Osteocyte (in vitro differentiated cells): ENCODE results near the gene SLC12A3. TPM values are rescaled to one million over a fixed set of nuclear protein-coding genes. Genes with fewer than 3 reads are reported as not detected.

Experiments
- DNase-seq: peaks from one replicate; pipeline ENCODE4 v3.0.0; 2021; ENCODE audit warnings: mixed read lengths; ENCODE audit not compliant: unreplicated experiment; ENCODE audit errors: extremely low spot score
- H3K27ac Mint-ChIP-seq: one replicate; pipeline ENCODE4 v1.8.0; 2021; ENCODE audit warnings: mild to moderate bottlenecking, mixed read lengths; ENCODE audit not compliant: unreplicated experiment
- H3K27me3 Mint-ChIP-seq: one replicate; pipeline ENCODE4 v1.8.0; 2021; ENCODE audit warnings: mixed read lengths; ENCODE audit not compliant: unreplicated experiment
- H3K36me3 Mint-ChIP-seq: one replicate; pipeline ENCODE4 v1.8.0; 2021; ENCODE audit warnings: mixed read lengths; ENCODE audit not compliant: unreplicated experiment
- H3K4me1 Mint-ChIP-seq: one replicate; pipeline ENCODE4 v1.8.0; 2021; ENCODE audit warnings: mixed read lengths; ENCODE audit not compliant: unreplicated experiment
- H3K4me3 Mint-ChIP-seq: one replicate; pipeline ENCODE4 v1.8.0; 2021; ENCODE audit warnings: mild to moderate bottlenecking, moderate library complexity, mixed read lengths; ENCODE audit not compliant: unreplicated experiment
- H3K9me3 Mint-ChIP-seq: one replicate; pipeline ENCODE4 v1.8.0; 2021; ENCODE audit warnings: mixed read lengths; ENCODE audit not compliant: unreplicated experiment
- CTCF ChIP-seq: fragments of 200-600 bp; sonication (generic); IDR thresholded peaks from 2 replicates; pipeline ENCODE4 v1.5.0; 2021; ENCODE audit warnings: antibody characterized with exemption, mild to moderate bottlenecking, moderate library complexity
- total RNA-seq: library from RNA; stranded (reverse); gene quantifications from 2 replicates; pipeline ENCODE4 v1.2.1, GENCODE V29; 2021

The SLC12A3 gene
- total RNA-seq, 1 donor from 2014 or later: not detected

DNA sequence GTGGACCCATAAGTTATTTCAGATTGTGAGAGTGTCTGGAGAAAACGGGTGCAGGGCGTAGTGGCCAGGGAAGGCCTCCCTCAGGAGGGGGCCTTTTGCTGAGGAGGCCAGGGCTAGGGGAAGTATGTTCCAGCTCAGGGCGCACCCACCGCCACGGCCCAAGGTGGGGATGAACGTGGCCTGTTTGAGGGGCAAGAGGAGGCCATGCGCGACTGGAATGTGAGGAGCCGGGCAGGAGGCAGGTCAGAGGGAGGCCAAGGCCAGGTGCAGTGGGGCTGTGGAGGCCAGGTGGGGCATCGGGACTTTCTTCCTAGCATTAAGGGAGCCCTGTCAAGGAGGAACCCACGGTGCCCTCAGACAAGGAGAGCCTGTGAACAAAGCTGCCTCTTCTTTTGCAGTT is 26.7 kb downstream of the SLC12A3 start:
- H3K4me1 Mint-ChIP-seq: no peaks in the 10 kb centered on the region
- no peak for TF ChIP-seq CTCF
- H3K27me3 Mint-ChIP-seq: no peaks in the 10 kb centered on the region
- no peak for DNase-seq
- no peak overlapping the region for H3K4me3 Mint-ChIP-seq
- H3K9me3 Mint-ChIP-seq: no peaks in the 10 kb centered on the region
- no peaks in the 10 kb centered on the region for H3K36me3 Mint-ChIP-seq
- H3K27ac Mint-ChIP-seq: no peak overlapping the region

DNA sequence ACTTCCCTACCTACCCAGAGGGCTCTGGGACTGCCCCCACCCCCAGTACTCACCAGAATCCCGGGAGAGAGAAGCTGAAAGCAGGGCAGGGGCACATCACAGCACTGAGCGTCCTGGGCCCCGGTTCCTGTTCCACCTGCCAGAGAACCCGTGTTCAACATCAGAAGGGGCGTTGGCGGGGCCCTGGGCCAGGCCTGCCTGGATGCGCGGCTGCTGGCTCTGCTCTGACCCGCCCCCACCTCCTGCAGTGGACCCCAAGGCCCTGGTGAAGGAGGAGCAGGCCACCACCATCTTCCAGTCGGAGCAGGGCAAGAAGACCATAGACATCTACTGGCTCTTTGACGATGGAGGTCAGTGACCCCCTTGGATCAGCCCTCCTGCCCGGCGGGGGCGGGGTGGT is 27.7 kb downstream of the SLC12A3 start:
- peaks cover 3% of the 10 kb centered on the region for H3K27me3 Mint-ChIP-seq
- TF ChIP-seq CTCF: no peak
- H3K36me3 Mint-ChIP-seq: no peaks in the 10 kb centered on the region
- DNase-seq: no peak
- H3K4me3 Mint-ChIP-seq: no peak overlapping the region
- H3K9me3 Mint-ChIP-seq: no peaks in the 10 kb centered on the region
- no peak overlapping the region for H3K27ac Mint-ChIP-seq
- no peaks in the 10 kb centered on the region for H3K4me1 Mint-ChIP-seq

GRCh38 chr16:56894331-56894917 is 29.4 kb downstream of the SLC12A3 start:
- peaks cover 5% of the 10 kb centered on the region for H3K27me3 Mint-ChIP-seq
- H3K27ac Mint-ChIP-seq: no peak overlapping the region
- no peaks in the 10 kb centered on the region for H3K9me3 Mint-ChIP-seq
- no peaks in the 10 kb centered on the region for H3K36me3 Mint-ChIP-seq
- TF ChIP-seq CTCF: no peak
- no peaks in the 10 kb centered on the region for H3K4me1 Mint-ChIP-seq
- no peak overlapping the region for H3K4me3 Mint-ChIP-seq
- no peak for DNase-seq

GRCh38 chr16:56895813-56896212 is 30.8 kb downstream of the SLC12A3 start:
- DNase-seq: no peak
- H3K9me3 Mint-ChIP-seq: no peaks in the 10 kb centered on the region
- H3K4me3 Mint-ChIP-seq: no peak overlapping the region
- peaks cover 14% of the 10 kb centered on the region for H3K27me3 Mint-ChIP-seq
- H3K27ac Mint-ChIP-seq: no peak overlapping the region
- H3K36me3 Mint-ChIP-seq: no peaks in the 10 kb centered on the region
- TF ChIP-seq CTCF: no peak
- no peaks in the 10 kb centered on the region for H3K4me1 Mint-ChIP-seq

GRCh38 chr16:56896244-56896643 is 31.2 kb downstream of the SLC12A3 start:
- no peak overlapping the region for H3K4me3 Mint-ChIP-seq
- DNase-seq: no peak
- H3K27me3 Mint-ChIP-seq: peaks cover 19% of the 10 kb centered on the region
- H3K4me1 Mint-ChIP-seq: no peaks in the 10 kb centered on the region
- H3K27ac Mint-ChIP-seq: no peak overlapping the region
- H3K36me3 Mint-ChIP-seq: no peaks in the 10 kb centered on the region
- no peak for TF ChIP-seq CTCF
- H3K9me3 Mint-ChIP-seq: no peaks in the 10 kb centered on the region
